ENCODE measurements around the gene MOB1B.

Gene MOB1B

GRCh38 chr4:70914000-70914399 is 11.8 kb downstream of the MOB1B start:
- H3K27ac ChIP-seq (ENCODE audit: low read length), result no peak overlapping the region
- H3K9me3 ChIP-seq (ENCODE audit: control insufficient read depth in 2 of 2, low read length in 2 of 2), result no peaks in the 10 kb centered on the region
- H3K4me1 ChIP-seq (ENCODE audit: control insufficient read depth, insufficient read depth, low read length), result no peaks in the 10 kb centered on the region
- H3K27me3 ChIP-seq (ENCODE audit: control insufficient read depth in 1 of 2, insufficient read depth in 2 of 2, low read length in 2 of 2), result no peaks in the 10 kb centered on the region
- H3K36me3 ChIP-seq (ENCODE audit: control insufficient read depth in 2 of 2, insufficient read depth in 2 of 2, low read length in 2 of 2), result no peaks in the 10 kb centered on the region
- no peak overlapping the region for H3K4me3 ChIP-seq (ENCODE audit: low read length in 2 of 2)
- no peak overlapping the region for H3K9ac ChIP-seq (ENCODE audit: low read length in 2 of 2)

GRCh38 chr4:70914631-70915030 is 12.5 kb downstream of the MOB1B start:
- H3K4me1 ChIP-seq (ENCODE audit: control insufficient read depth, insufficient read depth, low read length), result no peaks in the 10 kb centered on the region
- H3K36me3 ChIP-seq (ENCODE audit: control insufficient read depth in 2 of 2, insufficient read depth in 2 of 2, low read length in 2 of 2), result no peaks in the 10 kb centered on the region
- no peak overlapping the region for H3K4me3 ChIP-seq (ENCODE audit: low read length in 2 of 2)
- H3K27ac ChIP-seq (ENCODE audit: low read length), result no peak overlapping the region
- no peaks in the 10 kb centered on the region for H3K9me3 ChIP-seq (ENCODE audit: control insufficient read depth in 2 of 2, low read length in 2 of 2)
- H3K9ac ChIP-seq (ENCODE audit: low read length in 2 of 2), result no peak overlapping the region
- no peaks in the 10 kb centered on the region for H3K27me3 ChIP-seq (ENCODE audit: control insufficient read depth in 1 of 2, insufficient read depth in 2 of 2, low read length in 2 of 2)

GRCh38 chr4:70915036-70915815 is 13.1 kb downstream of the MOB1B start:
- Histone ChIP-seq H3K36me3 (ENCODE audit: control insufficient read depth in 2 of 2, insufficient read depth in 2 of 2, low read length in 2 of 2) (no peaks in the 10 kb centered on the region), H3K4me3 (ENCODE audit: low read length in 2 of 2) (no peak overlapping the region), H3K4me1 (ENCODE audit: control insufficient read depth, insufficient read depth, low read length) (no peaks in the 10 kb centered on the region), H3K27me3 (ENCODE audit: control insufficient read depth in 1 of 2, insufficient read depth in 2 of 2, low read length in 2 of 2) (no peaks in the 10 kb centered on the region), H3K27ac (ENCODE audit: low read length) (no peak overlapping the region), H3K9ac (ENCODE audit: low read length in 2 of 2) (no peak overlapping the region), H3K9me3 (ENCODE audit: control insufficient read depth in 2 of 2, low read length in 2 of 2) (no peaks in the 10 kb centered on the region)

GRCh38 chr4:70915874-70916559 is 13.8 kb downstream of the MOB1B start:
- no peaks in the 10 kb centered on the region for H3K36me3 ChIP-seq (ENCODE audit: control insufficient read depth in 2 of 2, insufficient read depth in 2 of 2, low read length in 2 of 2)
- H3K9me3 ChIP-seq (ENCODE audit: control insufficient read depth in 2 of 2, low read length in 2 of 2), result no peaks in the 10 kb centered on the region
- no peaks in the 10 kb centered on the region for H3K4me1 ChIP-seq (ENCODE audit: control insufficient read depth, insufficient read depth, low read length)
- no peak overlapping the region for H3K4me3 ChIP-seq (ENCODE audit: low read length in 2 of 2)
- H3K27me3 ChIP-seq (ENCODE audit: control insufficient read depth in 1 of 2, insufficient read depth in 2 of 2, low read length in 2 of 2), result no peaks in the 10 kb centered on the region
- H3K9ac ChIP-seq (ENCODE audit: low read length in 2 of 2), result no peak overlapping the region
- no peak overlapping the region for H3K27ac ChIP-seq (ENCODE audit: low read length)

- Histone ChIP-seq H3K27ac (ENCODE audit: low read length) (no peak overlapping the region), H3K9ac (ENCODE audit: low read length in 2 of 2) (no peak overlapping the region), H3K4me3 (ENCODE audit: low read length in 2 of 2) (no peak overlapping the region), H3K27me3 (ENCODE audit: control insufficient read depth in 1 of 2, insufficient read depth in 2 of 2, low read length in 2 of 2) (no peaks in the 10 kb centered on the region), H3K9me3 (ENCODE audit: control insufficient read depth in 2 of 2, low read length in 2 of 2) (no peaks in the 10 kb centered on the region), H3K4me1 (ENCODE audit: control insufficient read depth, insufficient read depth, low read length) (no peaks in the 10 kb centered on the region), H3K36me3 (ENCODE audit: control insufficient read depth in 2 of 2, insufficient read depth in 2 of 2, low read length in 2 of 2) (no peaks in the 10 kb centered on the region)
Observed at GRCh38 chr4:70920592-70920991, 18.4 kb downstream of the MOB1B start.

GRCh38 chr4:70925418-70925817 is 23.2 kb downstream of the MOB1B start:
- H3K9ac ChIP-seq (ENCODE audit: low read length in 2 of 2), result no peak overlapping the region
- H3K4me1 ChIP-seq (ENCODE audit: control insufficient read depth, insufficient read depth, low read length), result no peaks in the 10 kb centered on the region
- no peaks in the 10 kb centered on the region for H3K27me3 ChIP-seq (ENCODE audit: control insufficient read depth in 1 of 2, insufficient read depth in 2 of 2, low read length in 2 of 2)
- no peak overlapping the region for H3K4me3 ChIP-seq (ENCODE audit: low read length in 2 of 2)
- no peaks in the 10 kb centered on the region for H3K36me3 ChIP-seq (ENCODE audit: control insufficient read depth in 2 of 2, insufficient read depth in 2 of 2, low read length in 2 of 2)
- H3K27ac ChIP-seq (ENCODE audit: low read length), result no peak overlapping the region
- H3K9me3 ChIP-seq (ENCODE audit: control insufficient read depth in 2 of 2, low read length in 2 of 2), result no peaks in the 10 kb centered on the region

- Histone ChIP-seq H3K36me3 (ENCODE audit: control insufficient read depth in 2 of 2, insufficient read depth in 2 of 2, low read length in 2 of 2) (no peaks in the 10 kb centered on the region), H3K4me3 (ENCODE audit: low read length in 2 of 2) (no peak overlapping the region), H3K9me3 (ENCODE audit: control insufficient read depth in 2 of 2, low read length in 2 of 2) (no peaks in the 10 kb centered on the region), H3K27ac (ENCODE audit: low read length) (no peak overlapping the region), H3K27me3 (ENCODE audit: control insufficient read depth in 1 of 2, insufficient read depth in 2 of 2, low read length in 2 of 2) (no peaks in the 10 kb centered on the region), H3K9ac (ENCODE audit: low read length in 2 of 2) (no peak overlapping the region), H3K4me1 (ENCODE audit: control insufficient read depth, insufficient read depth, low read length) (no peaks in the 10 kb centered on the region)
Observed at GRCh38 chr4:70925899-70926635, 23.9 kb downstream of the MOB1B start.

GRCh38 chr4:70927502-70928137 is 25.5 kb downstream of the MOB1B start:
- no peak overlapping the region for H3K27ac ChIP-seq (ENCODE audit: low read length)
- no peak overlapping the region for H3K4me3 ChIP-seq (ENCODE audit: low read length in 2 of 2)
- no peak overlapping the region for H3K9ac ChIP-seq (ENCODE audit: low read length in 2 of 2)
- no peaks in the 10 kb centered on the region for H3K27me3 ChIP-seq (ENCODE audit: control insufficient read depth in 1 of 2, insufficient read depth in 2 of 2, low read length in 2 of 2)
- H3K36me3 ChIP-seq (ENCODE audit: control insufficient read depth in 2 of 2, insufficient read depth in 2 of 2, low read length in 2 of 2), result no peaks in the 10 kb centered on the region
- H3K9me3 ChIP-seq (ENCODE audit: control insufficient read depth in 2 of 2, low read length in 2 of 2), result no peaks in the 10 kb centered on the region
- H3K4me1 ChIP-seq (ENCODE audit: control insufficient read depth, insufficient read depth, low read length), result no peaks in the 10 kb centered on the region

GRCh38 chr4:70930530-70931256 is 28.5 kb downstream of the MOB1B start:
- no peaks in the 10 kb centered on the region for H3K36me3 ChIP-seq (ENCODE audit: control insufficient read depth in 2 of 2, insufficient read depth in 2 of 2, low read length in 2 of 2)
- no peaks in the 10 kb centered on the region for H3K9me3 ChIP-seq (ENCODE audit: control insufficient read depth in 2 of 2, low read length in 2 of 2)
- no peak overlapping the region for H3K9ac ChIP-seq (ENCODE audit: low read length in 2 of 2)
- no peak overlapping the region for H3K4me3 ChIP-seq (ENCODE audit: low read length in 2 of 2)
- H3K4me1 ChIP-seq (ENCODE audit: control insufficient read depth, insufficient read depth, low read length), result no peaks in the 10 kb centered on the region
- no peaks in the 10 kb centered on the region for H3K27me3 ChIP-seq (ENCODE audit: control insufficient read depth in 1 of 2, insufficient read depth in 2 of 2, low read length in 2 of 2)
- H3K27ac ChIP-seq (ENCODE audit: low read length), result no peak overlapping the region

- Histone ChIP-seq H3K9me3 (ENCODE audit: control insufficient read depth in 2 of 2, low read length in 2 of 2) (no peaks in the 10 kb centered on the region), H3K27me3 (ENCODE audit: control insufficient read depth in 1 of 2, insufficient read depth in 2 of 2, low read length in 2 of 2) (no peaks in the 10 kb centered on the region), H3K4me3 (ENCODE audit: low read length in 2 of 2) (no peak overlapping the region), H3K9ac (ENCODE audit: low read length in 2 of 2) (no peak overlapping the region), H3K4me1 (ENCODE audit: control insufficient read depth, insufficient read depth, low read length) (no peaks in the 10 kb centered on the region), H3K36me3 (ENCODE audit: control insufficient read depth in 2 of 2, insufficient read depth in 2 of 2, low read length in 2 of 2) (no peaks in the 10 kb centered on the region), H3K27ac (ENCODE audit: low read length) (no peak overlapping the region)
Observed at GRCh38 chr4:70931347-70931746, 29.2 kb downstream of the MOB1B start.

Measured in stomach smooth muscle (tissue), 2 donors.